GM23338 (cell line): ENCODE results near the gene ETV5. TPM values are rescaled to one million over a fixed set of nuclear protein-coding genes. Genes with fewer than 3 reads are reported as not detected.

Source experiments
- ATAC-seq: fragments of 200-7000 bp; cut with Tn5 transposase; 3 replicates; pipeline ENCODE4 v1.9.1; 2020
- DNase-seq: peaks from one replicate; pipeline ENCODE4 v3.0.0-alpha.2; 2015; ENCODE audit warnings: low spot score
- H2AFZ ChIP-seq: fragments of 200-600 bp; sonication (generic); 2 replicates; pipeline ENCODE4 v1.8.0; 2016; ENCODE audit warnings: antibody characterized with exemption, mild to moderate bottlenecking, moderate library complexity
- H3F3A ChIP-seq: fragments of 200-600 bp; sonication (generic); replicated peaks from 2 replicates; pipeline ENCODE4 v1.8.0; 2017; ENCODE audit warnings: antibody characterized with exemption, mixed run types, low read depth
- H3K27ac ChIP-seq: fragments of 200-600 bp; sonication (generic); 2 replicates; pipeline ENCODE4 v1.6.1; 2016; ENCODE audit warnings: low read depth
- H3K27me3 ChIP-seq: fragments of 200-600 bp; sonication (generic); 2 replicates; pipeline ENCODE4 v1.8.0; 2016; ENCODE audit warnings: mild to moderate bottlenecking, mixed run types, moderate library complexity; ENCODE audit not compliant: insufficient read depth
- H3K36me3 ChIP-seq: fragments of 200-600 bp; sonication (generic); 2 replicates; pipeline ENCODE4 v1.8.0; 2016; ENCODE audit warnings: mild to moderate bottlenecking; ENCODE audit not compliant: insufficient read depth
- H3K4me1 ChIP-seq: fragments of 200-600 bp; sonication (generic); 2 replicates; pipeline ENCODE4 v1.8.0; 2016; ENCODE audit warnings: mild to moderate bottlenecking, moderate library complexity; ENCODE audit not compliant: insufficient read depth
- H3K4me2 ChIP-seq: fragments of 200-600 bp; sonication (generic); 2 replicates; pipeline ENCODE4 v1.7.1; 2017; ENCODE audit warnings: mixed run types
- H3K4me3 ChIP-seq: fragments of 200-600 bp; sonication (generic); 2 replicates; pipeline ENCODE4 v1.6.1; 2016; ENCODE audit warnings: mixed run types
- H3K79me2 ChIP-seq: fragments of 200-600 bp; sonication (generic); replicated peaks from 2 replicates; pipeline ENCODE4 v1.8.0; 2017; ENCODE audit warnings: mild to moderate bottlenecking; ENCODE audit not compliant: insufficient read depth
- H3K9me2 ChIP-seq: fragments of 200-600 bp; sonication (generic); 2 replicates; pipeline ENCODE4 v1.8.0; 2017; ENCODE audit not compliant: insufficient read depth
- H4K20me1 ChIP-seq: fragments of 200-600 bp; sonication (generic); replicated peaks from 2 replicates; pipeline ENCODE4 v1.8.0; 2017; ENCODE audit warnings: mild to moderate bottlenecking; ENCODE audit not compliant: insufficient read depth
- H3K27ac Mint-ChIP-seq: 2 replicates; pipeline ENCODE4 v1.8.0; 2020; ENCODE audit warnings: inconsistent platforms, mild to moderate bottlenecking, moderate library complexity, mixed read lengths
- H3K27me3 Mint-ChIP-seq: 3 replicates; pipeline ENCODE4 v1.8.0; 2022; ENCODE audit warnings: low read depth, mild to moderate bottlenecking, moderate library complexity, mixed read lengths, inconsistent platforms; ENCODE audit not compliant: insufficient read depth, poor library complexity
- H3K36me3 Mint-ChIP-seq: 3 replicates; pipeline ENCODE4 v1.8.0; 2021; ENCODE audit warnings: low read depth, mild to moderate bottlenecking, inconsistent platforms, moderate library complexity, mixed read lengths
- H3K4me1 Mint-ChIP-seq: 3 replicates; pipeline ENCODE4 v1.8.0; 2020; ENCODE audit warnings: mild to moderate bottlenecking, inconsistent platforms, mixed read lengths
- H3K4me3 Mint-ChIP-seq: 3 replicates; pipeline ENCODE4 v1.8.0; 2021; ENCODE audit warnings: moderate library complexity, mild to moderate bottlenecking, inconsistent platforms, mixed read lengths
- H3K9me3 Mint-ChIP-seq: 3 replicates; pipeline ENCODE4 v1.8.0; 2020; ENCODE audit warnings: moderate library complexity, mild to moderate bottlenecking, inconsistent platforms, mixed read lengths
- CREB1 ChIP-seq: fragments of 250-450 bp; sonication (Bioruptor Pico); IDR thresholded peaks from 2 replicates; pipeline ENCODE4 v1.5.0; 2020; ENCODE audit warnings: low read depth, mild to moderate bottlenecking, moderate library complexity
- EZH2 ChIP-seq: fragments of 200-600 bp; sonication (generic); IDR thresholded peaks from one replicate; pipeline ENCODE4 v1.8.0; 2017; ENCODE audit warnings: antibody characterized with exemption, mild to moderate bottlenecking, low read depth; ENCODE audit not compliant: unreplicated experiment
- EZH2phosphoT487 ChIP-seq: fragments of 200-600 bp; sonication (generic); IDR thresholded peaks from one replicate; pipeline ENCODE4 v1.8.1; 2018; ENCODE audit warnings: antibody characterized with exemption; ENCODE audit not compliant: unreplicated experiment
- JUNB ChIP-seq: IDR thresholded peaks from one replicate; pipeline ENCODE4 v1.6.1; 2016; ENCODE audit warnings: antibody characterized with exemption; ENCODE audit not compliant: unreplicated experiment
- NANOG ChIP-seq: IDR thresholded peaks from 2 replicates; pipeline ENCODE4 v1.6.1; 2016; ENCODE audit warnings: antibody characterized with exemption, borderline replicate concordance
- POLR2AphosphoS5 ChIP-seq: IDR thresholded peaks from 2 replicates; pipeline ENCODE4 v1.6.1; 2016; ENCODE audit warnings: antibody characterized with exemption, low read depth
- REST ChIP-seq: IDR thresholded peaks from one replicate; pipeline ENCODE4 v1.6.1; 2018; ENCODE audit warnings: antibody characterized with exemption; ENCODE audit not compliant: unreplicated experiment
- STAT1 ChIP-seq: IDR thresholded peaks from one replicate; pipeline ENCODE4 v1.6.1; 2016; ENCODE audit warnings: antibody characterized with exemption; ENCODE audit not compliant: unreplicated experiment
- ZNF331 ChIP-seq: fragments of 250-450 bp; sonication (Bioruptor Pico); IDR thresholded peaks from 2 replicates; pipeline ENCODE4 v1.5.0; 2020; ENCODE audit warnings: low read depth, mild to moderate bottlenecking, moderate library complexity
- polyA plus RNA-seq: library from polyadenylated mRNA; unstranded; fragments of >200 nt; fragmentation: Nextera tagmentation; extraction: Ambion mirVana; gene quantifications from 2 replicates; pipeline ENCODE4 v1.2.1, GENCODE V29; 2016
- total RNA-seq: library from RNA; depleted of rRNA; stranded (reverse); fragments of >200 nt; shearing (Covaris generic); gene quantifications from 2 replicates; pipeline ENCODE4 v1.2.3, GENCODE V29; 2014
- TF ChIP-seq, protein P1 (sequence below): fragments of 250-450 bp; sonication (Bioruptor Pico); IDR thresholded peaks from 2 replicates; pipeline ENCODE4 v1.5.0; 2020; ENCODE audit warnings: mild to moderate bottlenecking, moderate library complexity

ETV5 gene
- total and polyA plus RNA-seq, 2 experiments from 2014 or later: 33.5 to 57.1 TPM

DNA sequence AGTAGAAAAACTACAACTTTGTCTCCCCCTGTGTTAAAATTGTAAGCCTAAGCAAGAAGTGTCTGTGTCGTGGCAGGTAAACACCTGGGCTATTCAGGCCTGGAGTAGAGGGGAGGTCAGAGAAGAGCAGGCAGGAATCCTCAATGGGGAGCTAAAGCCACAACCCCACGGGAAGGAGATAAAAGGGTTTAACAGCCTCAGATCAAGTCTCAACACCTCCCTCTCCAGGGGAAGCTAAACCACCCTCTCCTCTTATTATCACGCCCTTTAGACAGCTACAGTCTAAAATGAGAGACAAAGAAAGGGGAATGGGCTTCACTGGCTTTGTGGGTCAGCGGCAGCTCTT is 11.6 kb downstream of the ETV5 start (continued):
- TF ChIP-seq REST (no peak), JUNB (no peak), EZH2 (no peak), EZH2phosphoT487 (no peak), CREB1 (no peak), POLR2AphosphoS5 (no peak), ZNF331 (no peak)

- Mint-ChIP-seq H3K4me3 (no peak overlapping the region; the same call in 2 of the 3 replicates), H3K27ac (peak overlapping the region; percentile 31; the same call in 1 of the 2 replicates), H3K4me1 (peaks cover 72% of the 10 kb centered on the region), H3K9me3 (no peaks in the 10 kb centered on the region), H3K36me3 (peaks cover 19% of the 10 kb centered on the region), H3K27me3 (peaks cover 8% of the 10 kb centered on the region)
- Histone ChIP-seq H3K4me2 (peak overlapping the region; percentile 82; the same call in 1 of the 2 replicates), H3K27ac (no peak overlapping the region), H3K9me2 (no peaks in the 10 kb centered on the region), H3F3A (peaks cover 10% of the 10 kb centered on the region), H2AFZ (no peak overlapping the region), H3K4me3 (no peak overlapping the region), H3K4me1 (peaks cover 71% of the 10 kb centered on the region), H3K36me3 (no peaks in the 10 kb centered on the region), H3K27me3 (no peaks in the 10 kb centered on the region), H4K20me1 (peaks cover 4% of the 10 kb centered on the region; the same call in 1 of the 2 replicates), H3K79me2 (no peaks in the 10 kb centered on the region)
- no peak for ATAC-seq
- no peak for DNase-seq
- TF ChIP-seq REST (no peak), CREB1 (no peak), ZNF331 (no peak), EZH2phosphoT487 (no peak), STAT1 (no peak), EZH2 (no peak), JUNB (no peak), NANOG (no peak), POLR2AphosphoS5 (no peak)
- TF ChIP-seq, protein P1, sequence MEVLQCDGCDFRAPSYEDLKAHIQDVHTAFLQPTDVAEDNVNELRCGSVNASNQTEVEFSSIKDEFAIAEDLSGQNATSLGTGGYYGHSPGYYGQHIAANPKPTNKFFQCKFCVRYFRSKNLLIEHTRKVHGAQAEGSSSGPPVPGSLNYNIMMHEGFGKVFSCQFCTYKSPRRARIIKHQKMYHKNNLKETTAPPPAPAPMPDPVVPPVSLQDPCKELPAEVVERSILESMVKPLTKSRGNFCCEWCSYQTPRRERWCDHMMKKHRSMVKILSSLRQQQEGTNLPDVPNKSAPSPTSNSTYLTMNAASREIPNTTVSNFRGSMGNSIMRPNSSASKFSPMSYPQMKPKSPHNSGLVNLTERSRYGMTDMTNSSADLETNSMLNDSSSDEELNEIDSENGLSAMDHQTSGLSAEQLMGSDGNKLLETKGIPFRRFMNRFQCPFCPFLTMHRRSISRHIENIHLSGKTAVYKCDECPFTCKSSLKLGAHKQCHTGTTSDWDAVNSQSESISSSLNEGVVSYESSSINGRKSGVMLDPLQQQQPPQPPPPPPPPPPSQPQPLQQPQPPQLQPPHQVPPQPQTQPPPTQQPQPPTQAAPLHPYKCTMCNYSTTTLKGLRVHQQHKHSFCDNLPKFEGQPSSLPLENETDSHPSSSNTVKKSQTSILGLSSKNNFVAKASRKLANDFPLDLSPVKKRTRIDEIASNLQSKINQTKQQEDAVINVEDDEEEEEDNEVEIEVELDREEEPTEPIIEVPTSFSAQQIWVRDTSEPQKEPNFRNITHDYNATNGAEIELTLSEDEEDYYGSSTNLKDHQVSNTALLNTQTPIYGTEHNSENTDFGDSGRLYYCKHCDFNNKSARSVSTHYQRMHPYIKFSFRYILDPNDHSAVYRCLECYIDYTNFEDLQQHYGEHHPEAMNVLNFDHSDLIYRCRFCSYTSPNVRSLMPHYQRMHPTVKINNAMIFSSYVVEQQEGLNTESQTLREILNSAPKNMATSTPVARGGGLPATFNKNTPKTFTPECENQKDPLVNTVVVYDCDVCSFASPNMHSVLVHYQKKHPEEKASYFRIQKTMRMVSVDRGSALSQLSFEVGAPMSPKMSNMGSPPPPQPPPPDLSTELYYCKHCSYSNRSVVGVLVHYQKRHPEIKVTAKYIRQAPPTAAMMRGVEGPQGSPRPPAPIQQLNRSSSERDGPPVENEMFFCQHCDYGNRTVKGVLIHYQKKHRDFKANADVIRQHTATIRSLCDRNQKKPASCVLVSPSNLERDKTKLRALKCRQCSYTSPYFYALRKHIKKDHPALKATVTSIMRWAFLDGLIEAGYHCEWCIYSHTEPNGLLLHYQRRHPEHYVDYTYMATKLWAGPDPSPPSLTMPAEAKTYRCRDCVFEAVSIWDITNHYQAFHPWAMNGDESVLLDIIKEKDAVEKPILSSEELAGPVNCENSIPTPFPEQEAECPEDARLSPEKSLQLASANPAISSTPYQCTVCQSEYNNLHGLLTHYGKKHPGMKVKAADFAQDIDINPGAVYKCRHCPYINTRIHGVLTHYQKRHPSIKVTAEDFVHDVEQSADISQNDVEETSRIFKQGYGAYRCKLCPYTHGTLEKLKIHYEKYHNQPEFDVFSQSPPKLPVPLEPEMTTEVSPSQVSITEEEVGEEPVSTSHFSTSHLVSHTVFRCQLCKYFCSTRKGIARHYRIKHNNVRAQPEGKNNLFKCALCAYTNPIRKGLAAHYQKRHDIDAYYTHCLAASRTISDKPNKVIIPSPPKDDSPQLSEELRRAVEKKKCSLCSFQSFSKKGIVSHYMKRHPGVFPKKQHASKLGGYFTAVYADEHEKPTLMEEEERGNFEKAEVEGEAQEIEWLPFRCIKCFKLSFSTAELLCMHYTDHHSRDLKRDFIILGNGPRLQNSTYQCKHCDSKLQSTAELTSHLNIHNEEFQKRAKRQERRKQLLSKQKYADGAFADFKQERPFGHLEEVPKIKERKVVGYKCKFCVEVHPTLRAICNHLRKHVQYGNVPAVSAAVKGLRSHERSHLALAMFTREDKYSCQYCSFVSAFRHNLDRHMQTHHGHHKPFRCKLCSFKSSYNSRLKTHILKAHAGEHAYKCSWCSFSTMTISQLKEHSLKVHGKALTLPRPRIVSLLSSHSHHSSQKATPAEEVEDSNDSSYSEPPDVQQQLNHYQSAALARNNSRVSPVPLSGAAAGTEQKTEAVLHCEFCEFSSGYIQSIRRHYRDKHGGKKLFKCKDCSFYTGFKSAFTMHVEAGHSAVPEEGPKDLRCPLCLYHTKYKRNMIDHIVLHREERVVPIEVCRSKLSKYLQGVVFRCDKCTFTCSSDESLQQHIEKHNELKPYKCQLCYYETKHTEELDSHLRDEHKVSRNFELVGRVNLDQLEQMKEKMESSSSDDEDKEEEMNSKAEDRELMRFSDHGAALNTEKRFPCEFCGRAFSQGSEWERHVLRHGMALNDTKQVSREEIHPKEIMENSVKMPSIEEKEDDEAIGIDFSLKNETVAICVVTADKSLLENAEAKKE (CRISPR knock-in tag): no peak
Observed at GRCh38 chr3:186096290-186096689, 12.6 kb downstream of the ETV5 start.
